ENCODE results near the gene TSPAN4. TPM values are rescaled to one million over a fixed set of nuclear protein-coding genes. Genes with fewer than 3 reads are reported as not detected.

Gene TSPAN4
- total and polyA plus RNA-seq, 2 of the 13 experiments (the other 11 are each of a cell fraction or from before 2014, with no cell fraction given) = 31.7 to 68.3 TPM

GRCh38 chr11:910589-911030 lies 68.0 kb downstream of the TSPAN4 start, which contains the start of gene CHID1 (continued):
- no peak for TF ChIP-seq ZC3H4 (CRISPR knock-in tag; IDR thresholded peaks at IDR 0.05; ENCODE audit: borderline replicate concordance)
- no peak for TF ChIP-seq TFE3 (CRISPR knock-in tag; IDR thresholded peaks at IDR 0.05)
- no peak for TF ChIP-seq MEF2D (CRISPR knock-in tag; IDR thresholded peaks at IDR 0.05)
- TF ChIP-seq TEF (CRISPR knock-in tag; IDR thresholded peaks at IDR 0.05) = no peak
- no peak for TF ChIP-seq ZBTB46 (CRISPR knock-in tag; IDR thresholded peaks at IDR 0.05; ENCODE audit: borderline replicate concordance)
- no peak for TF ChIP-seq SNRNP70 (IDR thresholded peaks at IDR 0.05; ENCODE audit: low read depth, low read length)
- no peak for TF ChIP-seq CENPT (CRISPR knock-in tag; IDR thresholded peaks at IDR 0.05; ENCODE audit: low read depth)
- peak; percentile 22; the same call in 1 of the 2 replicates for TF ChIP-seq HOXA3 (CRISPR knock-in tag; IDR thresholded peaks at IDR 0.05)
- no peak for TF ChIP-seq TCF7L2 (IDR thresholded peaks at IDR 0.05; ENCODE audit: low read depth, low read length)
- peak; percentile 69; the same call in 1 of the 2 replicates for TF ChIP-seq KDM2A (CRISPR knock-in tag; IDR thresholded peaks at IDR 0.05; ENCODE audit: borderline replicate concordance, low read depth)
- no peak for TF ChIP-seq KLF15 (CRISPR knock-in tag; IDR thresholded peaks at IDR 0.05; ENCODE audit: borderline replicate concordance)
- TF ChIP-seq ZNF570 (CRISPR knock-in tag; IDR thresholded peaks at IDR 0.05; ENCODE audit: borderline replicate concordance) = no peak
- TF ChIP-seq ZNF740 (CRISPR knock-in tag; IDR thresholded peaks at IDR 0.05) = no peak
- TF ChIP-seq ZNF205 (CRISPR knock-in tag; IDR thresholded peaks at IDR 0.05) = 0 out of 2 replicates have a peak, but pooled peaks have one; percentile 35
- no peak for TF ChIP-seq NBN (conservative IDR thresholded peaks at IDR 0.05)
- no peak for TF ChIP-seq ZNF839 (CRISPR knock-in tag; IDR thresholded peaks at IDR 0.05; ENCODE audit: borderline replicate concordance)
- no peak for TF ChIP-seq HNRNPL (IDR thresholded peaks at IDR 0.05; ENCODE audit: low read depth, low read length)
- TF ChIP-seq ZNF776 (CRISPR knock-in tag; IDR thresholded peaks at IDR 0.05) = no peak
- TF ChIP-seq ZNF512B (CRISPR knock-in tag; IDR thresholded peaks at IDR 0.05; ENCODE audit: borderline replicate concordance) = no peak
- TF ChIP-seq SAP130 (CRISPR knock-in tag; IDR thresholded peaks at IDR 0.05; ENCODE audit: low read depth) = peak; percentile 92
- peak; percentile 58; the same call in 1 of the 2 replicates for TF ChIP-seq DMAP1 (CRISPR knock-in tag; IDR thresholded peaks at IDR 0.05)
- TF ChIP-seq NR2F1 (CRISPR knock-in tag; IDR thresholded peaks at IDR 0.05) = no peak
- TF ChIP-seq SRSF9 (IDR thresholded peaks at IDR 0.05; ENCODE audit: borderline replicate concordance, insufficient read depth, low read depth, low read length, poor library complexity, severe bottlenecking) = no peak
- 0 out of 2 replicates have a peak, but pooled peaks have one; percentile 16 for TF ChIP-seq ESRRA (CRISPR knock-in tag; IDR thresholded peaks at IDR 0.05; ENCODE audit: low read depth)
